PFSK-1 (cell line): ENCODE data around the gene SATB2.

Experiments used
- FOXP2 ChIP-seq: optimal IDR thresholded peaks from 2 replicates; pipeline ENCODE3; 2011; ENCODE audit warnings: borderline replicate concordance, control low read depth, inconsistent platforms; ENCODE audit not compliant: insufficient read depth; ENCODE audit errors: extremely low read length, extremely low read depth
- POLR2AphosphoS5 ChIP-seq: IDR thresholded peaks from 2 replicates; pipeline ENCODE4 v1.6.1; 2012; ENCODE audit warnings: low read depth, mild to moderate bottlenecking, control low read depth, low read length, moderate library complexity
- SIN3A ChIP-seq: IDR thresholded peaks from 2 replicates; pipeline ENCODE4 v1.6.1; 2012; ENCODE audit warnings: mild to moderate bottlenecking, low read length, moderate library complexity, borderline replicate concordance; ENCODE audit not compliant: insufficient read depth
- TAF1 ChIP-seq: IDR thresholded peaks from 2 replicates; pipeline ENCODE4 v1.6.1; 2012; ENCODE audit warnings: low read length, control low read depth, borderline replicate concordance; ENCODE audit not compliant: insufficient read depth
- TF ChIP-seq, protein P1 (sequence below), 2 experiments: IDR thresholded peaks; 2 replicates each; pipeline versions ENCODE4 v1.6.1 to v1.8.0; 2011 to 2012; ENCODE audit warnings: low read depth in 2 of 2, low read length in 2 of 2, control low read depth in 1 of 2, inconsistent platforms in 1 of 2, mild to moderate bottlenecking in 1 of 2, moderate library complexity in 1 of 2; ENCODE audit not compliant: insufficient read depth in 1 of 2

Gene SATB2

DNA sequence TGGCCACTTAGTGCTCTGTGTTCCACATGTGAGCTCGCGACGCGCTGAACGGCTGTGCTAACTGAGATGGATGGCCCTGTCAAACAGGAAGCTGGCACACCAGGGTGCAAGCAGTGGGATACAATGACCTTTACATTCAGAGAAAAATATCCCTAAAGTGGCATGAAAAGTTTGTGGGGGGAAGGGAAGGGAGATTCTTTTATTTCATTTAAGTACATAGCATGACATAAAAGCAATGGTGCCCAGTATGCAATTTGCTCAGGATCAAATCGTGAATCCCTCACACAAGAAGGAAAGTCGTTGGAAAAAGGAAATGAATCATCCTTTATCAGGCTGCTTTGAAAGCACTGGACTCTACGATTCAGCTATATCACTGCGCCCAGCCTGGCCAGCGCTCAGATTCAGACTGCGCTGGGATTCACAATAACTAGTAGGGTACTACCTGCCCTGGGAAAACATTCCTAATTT lies 26.0 kb downstream of the SATB2 start:
- TF ChIP-seq FOXP2 = no peak
- TF ChIP-seq, protein P1, sequence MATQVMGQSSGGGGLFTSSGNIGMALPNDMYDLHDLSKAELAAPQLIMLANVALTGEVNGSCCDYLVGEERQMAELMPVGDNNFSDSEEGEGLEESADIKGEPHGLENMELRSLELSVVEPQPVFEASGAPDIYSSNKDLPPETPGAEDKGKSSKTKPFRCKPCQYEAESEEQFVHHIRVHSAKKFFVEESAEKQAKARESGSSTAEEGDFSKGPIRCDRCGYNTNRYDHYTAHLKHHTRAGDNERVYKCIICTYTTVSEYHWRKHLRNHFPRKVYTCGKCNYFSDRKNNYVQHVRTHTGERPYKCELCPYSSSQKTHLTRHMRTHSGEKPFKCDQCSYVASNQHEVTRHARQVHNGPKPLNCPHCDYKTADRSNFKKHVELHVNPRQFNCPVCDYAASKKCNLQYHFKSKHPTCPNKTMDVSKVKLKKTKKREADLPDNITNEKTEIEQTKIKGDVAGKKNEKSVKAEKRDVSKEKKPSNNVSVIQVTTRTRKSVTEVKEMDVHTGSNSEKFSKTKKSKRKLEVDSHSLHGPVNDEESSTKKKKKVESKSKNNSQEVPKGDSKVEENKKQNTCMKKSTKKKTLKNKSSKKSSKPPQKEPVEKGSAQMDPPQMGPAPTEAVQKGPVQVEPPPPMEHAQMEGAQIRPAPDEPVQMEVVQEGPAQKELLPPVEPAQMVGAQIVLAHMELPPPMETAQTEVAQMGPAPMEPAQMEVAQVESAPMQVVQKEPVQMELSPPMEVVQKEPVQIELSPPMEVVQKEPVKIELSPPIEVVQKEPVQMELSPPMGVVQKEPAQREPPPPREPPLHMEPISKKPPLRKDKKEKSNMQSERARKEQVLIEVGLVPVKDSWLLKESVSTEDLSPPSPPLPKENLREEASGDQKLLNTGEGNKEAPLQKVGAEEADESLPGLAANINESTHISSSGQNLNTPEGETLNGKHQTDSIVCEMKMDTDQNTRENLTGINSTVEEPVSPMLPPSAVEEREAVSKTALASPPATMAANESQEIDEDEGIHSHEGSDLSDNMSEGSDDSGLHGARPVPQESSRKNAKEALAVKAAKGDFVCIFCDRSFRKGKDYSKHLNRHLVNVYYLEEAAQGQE (IDR thresholded peaks at IDR 0.05; ENCODE audit: insufficient read depth in 1 of 2, low read depth in 2 of 2, low read length in 2 of 2) = no peak
- TF ChIP-seq POLR2AphosphoS5 = no peak
- TF ChIP-seq SIN3A = no peak
- TF ChIP-seq TAF1 = no peak

DNA sequence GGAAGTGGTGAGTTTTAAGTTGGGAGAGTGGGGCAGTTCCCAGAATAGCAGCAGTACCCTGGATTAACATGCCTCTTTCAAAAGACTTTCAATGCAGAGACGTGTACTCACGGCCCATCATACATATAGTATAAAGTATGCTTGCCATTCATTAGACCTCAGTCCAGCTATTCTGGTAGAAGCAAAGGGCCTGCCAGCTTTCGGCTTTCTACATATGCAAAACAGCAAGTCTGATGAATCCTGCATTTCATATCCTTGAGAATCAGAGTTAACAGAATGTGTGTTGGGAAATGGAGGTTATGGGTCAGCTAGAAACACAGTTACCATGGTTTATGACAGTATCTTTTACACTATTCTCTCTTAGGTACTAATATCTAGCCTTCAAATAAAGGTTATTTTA lies 27.5 kb downstream of the SATB2 start:
- TF ChIP-seq FOXP2 = no peak
- no peak for TF ChIP-seq POLR2AphosphoS5
- no peak for TF ChIP-seq SIN3A
- TF ChIP-seq TAF1 = no peak
- TF ChIP-seq, protein P1 (IDR thresholded peaks at IDR 0.05; ENCODE audit: insufficient read depth in 1 of 2, low read depth in 2 of 2, low read length in 2 of 2) = no peak

DNA sequence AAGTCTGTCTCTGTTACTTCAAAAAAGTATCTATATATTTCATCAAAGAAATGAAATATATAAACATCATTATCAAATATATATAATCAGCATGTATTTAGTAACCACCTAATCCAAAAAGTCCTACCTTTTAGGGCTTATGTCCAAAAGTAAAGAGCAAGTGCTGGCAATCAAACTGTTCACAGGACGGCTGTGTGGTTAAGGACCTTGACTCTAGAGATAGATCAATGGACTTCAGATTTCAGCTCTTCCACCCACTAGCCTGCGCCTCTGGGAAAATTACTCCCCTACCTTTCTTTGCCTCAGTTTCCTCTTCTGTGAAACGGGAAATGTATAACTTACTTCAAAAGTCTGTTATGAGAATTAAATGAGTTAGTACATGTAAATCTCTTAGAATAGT lies 29.4 kb downstream of the SATB2 start:
- TF ChIP-seq FOXP2 = no peak
- no peak for TF ChIP-seq POLR2AphosphoS5
- no peak for TF ChIP-seq TAF1

DNA sequence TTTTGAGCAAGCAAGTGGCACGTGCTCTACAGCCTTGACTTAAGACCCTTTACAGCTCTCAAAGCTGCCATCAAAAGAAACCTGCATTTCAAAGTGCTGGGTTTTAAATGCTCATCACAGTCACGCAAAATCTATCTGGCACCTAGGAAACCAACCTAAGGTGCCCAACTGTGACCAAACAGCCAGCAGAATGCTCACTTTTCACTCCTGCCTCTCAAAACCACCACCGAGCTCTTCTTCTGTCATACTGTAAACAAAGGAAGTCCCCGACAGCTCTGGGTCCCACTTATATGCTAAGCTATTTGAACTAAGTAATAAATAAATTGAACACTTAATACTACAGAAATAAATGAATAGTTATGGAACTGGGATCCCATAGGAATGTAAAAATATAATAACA lies 33.6 kb downstream of the SATB2 start:
- TF ChIP-seq, protein P1 (IDR thresholded peaks at IDR 0.05; ENCODE audit: insufficient read depth in 1 of 2, low read depth in 2 of 2, low read length in 2 of 2) = no peak
- TF ChIP-seq SIN3A (no peak), POLR2AphosphoS5 (no peak), FOXP2 (no peak), TAF1 (no peak)

DNA sequence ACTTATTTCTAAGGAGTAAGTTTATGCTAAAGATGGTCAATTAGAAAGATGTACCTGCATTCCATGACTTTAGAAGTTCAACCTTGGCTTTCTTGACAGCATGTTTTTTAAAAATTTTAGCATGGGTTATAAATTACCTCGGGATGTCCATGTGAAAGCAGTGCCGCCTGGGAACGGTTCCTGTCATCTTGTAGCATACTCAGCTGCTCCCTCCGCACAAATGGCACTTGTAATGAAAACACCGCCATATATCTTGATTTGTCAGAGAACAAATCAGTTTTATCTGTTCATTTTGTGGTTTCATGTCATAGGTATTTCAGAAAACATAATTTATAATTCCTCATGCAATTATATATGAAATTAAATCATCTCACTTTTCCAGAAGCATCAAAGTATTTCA lies 38.3 kb downstream of the SATB2 start:
- no peak for TF ChIP-seq POLR2AphosphoS5

DNA sequence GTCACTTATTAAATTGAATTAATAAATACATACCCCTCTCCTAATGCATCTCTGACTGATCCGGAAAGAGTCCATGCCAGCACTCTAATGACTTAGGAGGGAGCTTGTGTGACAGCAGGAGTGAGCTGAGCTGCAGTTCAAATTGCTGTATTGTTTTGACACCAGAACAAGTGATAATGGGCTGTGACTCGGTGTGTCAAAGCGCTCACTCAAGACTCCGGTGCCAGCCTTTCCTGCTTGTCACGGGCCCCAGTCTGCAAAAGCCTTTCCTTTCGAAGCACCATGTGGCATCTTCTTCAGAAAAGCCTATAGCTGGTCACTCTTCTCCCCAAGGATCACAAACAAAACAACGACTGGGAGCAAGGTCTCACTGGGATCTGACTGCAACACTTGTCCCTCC lies 43.3 kb downstream of the SATB2 start:
- TF ChIP-seq, protein P1 (IDR thresholded peaks at IDR 0.05; ENCODE audit: insufficient read depth in 1 of 2, low read depth in 2 of 2, low read length in 2 of 2) = no peak
- TF ChIP-seq SIN3A (no peak), POLR2AphosphoS5 (no peak), FOXP2 (no peak), TAF1 (no peak)
